DOHH2 (cell line): Measurements from ENCODE around the gene RAX2.
"Not testable (repeated sequence)": the region's sequence is repeated elsewhere in the genome, so short reads cannot be mapped to it uniquely, and the experiment has no call there.

Source experiments
- EZH2phosphoT487 ChIP-seq: fragments of 200-600 bp; sonication (generic); IDR thresholded peaks from 2 replicates; pipeline ENCODE4 v1.6.1; 2017; ENCODE audit warnings: borderline replicate concordance, mild to moderate bottlenecking, antibody characterized with exemption, low read length, moderate library complexity, mixed read lengths
- TF ChIP-seq, protein P1 (sequence below): fragments of 200-600 bp; sonication (generic); IDR thresholded peaks from one replicate; pipeline ENCODE4 v1.5.1; 2014; ENCODE audit warnings: antibody characterized with exemption, mild to moderate bottlenecking, low read depth, low read length; ENCODE audit not compliant: poor library complexity, severe bottlenecking

- TF ChIP-seq, protein P1, sequence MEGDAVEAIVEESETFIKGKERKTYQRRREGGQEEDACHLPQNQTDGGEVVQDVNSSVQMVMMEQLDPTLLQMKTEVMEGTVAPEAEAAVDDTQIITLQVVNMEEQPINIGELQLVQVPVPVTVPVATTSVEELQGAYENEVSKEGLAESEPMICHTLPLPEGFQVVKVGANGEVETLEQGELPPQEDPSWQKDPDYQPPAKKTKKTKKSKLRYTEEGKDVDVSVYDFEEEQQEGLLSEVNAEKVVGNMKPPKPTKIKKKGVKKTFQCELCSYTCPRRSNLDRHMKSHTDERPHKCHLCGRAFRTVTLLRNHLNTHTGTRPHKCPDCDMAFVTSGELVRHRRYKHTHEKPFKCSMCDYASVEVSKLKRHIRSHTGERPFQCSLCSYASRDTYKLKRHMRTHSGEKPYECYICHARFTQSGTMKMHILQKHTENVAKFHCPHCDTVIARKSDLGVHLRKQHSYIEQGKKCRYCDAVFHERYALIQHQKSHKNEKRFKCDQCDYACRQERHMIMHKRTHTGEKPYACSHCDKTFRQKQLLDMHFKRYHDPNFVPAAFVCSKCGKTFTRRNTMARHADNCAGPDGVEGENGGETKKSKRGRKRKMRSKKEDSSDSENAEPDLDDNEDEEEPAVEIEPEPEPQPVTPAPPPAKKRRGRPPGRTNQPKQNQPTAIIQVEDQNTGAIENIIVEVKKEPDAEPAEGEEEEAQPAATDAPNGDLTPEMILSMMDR, result not testable (repeated sequence)
- TF ChIP-seq EZH2phosphoT487, result not testable (repeated sequence)
Observed at GRCh38 chr19:3765757-3766156, 6.3 kb downstream of the RAX2 start.
